Suprapubic skin (tissue), 4 donors: ENCODE measurements around the gene S100A10. TPM values are rescaled to one million over a fixed set of nuclear protein-coding genes. Genes with fewer than 3 reads are reported as not detected.
A peak's percentile ranks its signal among the peaks of the same experiment; 100 is the strongest.

Source experiments
- DNase-seq, 2 donors: peaks; one replicate each; pipeline ENCODE4 v3.0.0-alpha.2; 2019; ENCODE audit warnings: low spot score in 2 of 2
- H3K27ac ChIP-seq: fragments of 200-600 bp; sonication (generic); one replicate; pipeline ENCODE4 v1.5.1; 2019
- H3K27me3 ChIP-seq: fragments of 200-600 bp; sonication (generic); one replicate; pipeline ENCODE4 v1.5.1; 2019
- H3K36me3 ChIP-seq: fragments of 200-600 bp; sonication (generic); one replicate; pipeline ENCODE4 v1.5.1; 2019
- H3K4me1 ChIP-seq: fragments of 200-600 bp; sonication (generic); one replicate; pipeline ENCODE4 v1.5.1; 2019
- H3K4me3 ChIP-seq: fragments of 200-600 bp; sonication (generic); one replicate; pipeline ENCODE4 v1.5.1; 2019; ENCODE audit warnings: mild to moderate bottlenecking
- H3K9me3 ChIP-seq: fragments of 200-600 bp; sonication (generic); one replicate; pipeline ENCODE4 v1.5.1; 2019
- EP300 ChIP-seq: sonication (generic); formaldehyde crosslinking; IDR thresholded peaks from one replicate; pipeline ENCODE4 v1.6.1; 2017; ENCODE audit warnings: antibody characterized with exemption
- POLR2A ChIP-seq, 2 donors: fragments of 450-650 bp; IDR thresholded peaks; one replicate each; pipeline ENCODE4 v1.6.1; 2017; ENCODE audit warnings: antibody characterized with exemption in 2 of 2, mild to moderate bottlenecking in 2 of 2, moderate library complexity in 2 of 2
- POLR2AphosphoS5 ChIP-seq, 3 donors: sonication (generic); formaldehyde crosslinking; IDR thresholded peaks; one replicate each; pipeline ENCODE4 v1.6.1; 2017; ENCODE audit warnings: antibody characterized with exemption in 3 of 3
- WGBS: methylation state at CpG from one replicate; pipeline ENCODE4 v1.1.5; 2018; 5-methylcytosine and 5-hydroxymethylcytosine counted together
- total RNA-seq, 4 donors: library from RNA; depleted of rRNA; stranded (reverse); fragments of >200 nt; gene quantifications; one replicate each; pipeline ENCODE4 v1.1.0, GENCODE V29; 2016
- TF ChIP-seq, protein P1 (sequence below), 2 donors: fragments of 200-600 bp in 1 of 2; fragments of 450-650 bp in 1 of 2; sonication (generic) in 1 of 2; IDR thresholded peaks; one replicate each; pipeline ENCODE4 v1.5.1; 2016 to 2019; ENCODE audit warnings: antibody characterized with exemption in 2 of 2, mild to moderate bottlenecking in 1 of 2, moderate library complexity in 1 of 2

Gene S100A10
- total RNA-seq, 4 donors from 2014 or later = 109 to 247 (median 171) TPM

DNA sequence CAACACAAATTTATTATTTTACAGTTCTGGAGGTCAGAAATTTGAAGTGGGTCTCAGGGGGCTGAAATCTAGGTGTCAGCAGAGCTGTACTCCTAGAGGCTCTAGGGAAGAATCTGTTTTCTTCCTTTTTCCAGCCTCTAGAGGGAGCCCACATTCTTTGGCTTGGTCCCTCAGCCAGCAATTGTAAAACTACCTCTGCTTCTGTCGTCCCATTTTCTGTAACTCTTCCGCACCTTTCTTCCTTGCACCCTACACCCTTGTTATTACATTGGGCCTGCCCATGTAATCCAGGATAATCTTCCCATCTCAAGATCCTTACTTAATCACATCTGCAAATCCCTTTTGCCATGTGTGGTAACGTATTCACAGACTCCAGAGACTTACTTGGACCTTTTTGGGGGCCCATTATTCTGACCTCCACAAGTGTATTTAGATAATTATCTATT, 59.6 kb downstream of the S100A10 start:
- TF ChIP-seq, protein P1, sequence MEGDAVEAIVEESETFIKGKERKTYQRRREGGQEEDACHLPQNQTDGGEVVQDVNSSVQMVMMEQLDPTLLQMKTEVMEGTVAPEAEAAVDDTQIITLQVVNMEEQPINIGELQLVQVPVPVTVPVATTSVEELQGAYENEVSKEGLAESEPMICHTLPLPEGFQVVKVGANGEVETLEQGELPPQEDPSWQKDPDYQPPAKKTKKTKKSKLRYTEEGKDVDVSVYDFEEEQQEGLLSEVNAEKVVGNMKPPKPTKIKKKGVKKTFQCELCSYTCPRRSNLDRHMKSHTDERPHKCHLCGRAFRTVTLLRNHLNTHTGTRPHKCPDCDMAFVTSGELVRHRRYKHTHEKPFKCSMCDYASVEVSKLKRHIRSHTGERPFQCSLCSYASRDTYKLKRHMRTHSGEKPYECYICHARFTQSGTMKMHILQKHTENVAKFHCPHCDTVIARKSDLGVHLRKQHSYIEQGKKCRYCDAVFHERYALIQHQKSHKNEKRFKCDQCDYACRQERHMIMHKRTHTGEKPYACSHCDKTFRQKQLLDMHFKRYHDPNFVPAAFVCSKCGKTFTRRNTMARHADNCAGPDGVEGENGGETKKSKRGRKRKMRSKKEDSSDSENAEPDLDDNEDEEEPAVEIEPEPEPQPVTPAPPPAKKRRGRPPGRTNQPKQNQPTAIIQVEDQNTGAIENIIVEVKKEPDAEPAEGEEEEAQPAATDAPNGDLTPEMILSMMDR (IDR thresholded peaks at IDR 0.05) = peak; percentile 72 to 75
- TF ChIP-seq POLR2A (IDR thresholded peaks at IDR 0.05) (no peak), POLR2AphosphoS5 (IDR thresholded peaks at IDR 0.05) (no peak), EP300 (no peak)
- Histone ChIP-seq H3K9me3 (no peaks in the 10 kb centered on the region), H3K4me1 (peaks cover 4% of the 10 kb centered on the region), H3K36me3 (no peaks in the 10 kb centered on the region), H3K27me3 (no peaks in the 10 kb centered on the region), H3K4me3 (no peak overlapping the region), H3K27ac (no peak overlapping the region)
- WGBS = 30% methylated on average over 3 of the region's 3 CpGs
- DNase-seq = no peak

Other genes starting within 250 kb of the S100A10 start
- 10 to 100 TPM; 52.8 to 77.5 (median 59.4) TPM for gene MRPL9, start 230.4 kb downstream of the S100A10 start, total RNA-seq
- 1 to 10 TPM; 1.2 to 4.1 (median 3.1) TPM for gene TDRKH, start 203.4 kb downstream of the S100A10 start, total RNA-seq
- 1 to 10 TPM in 1 of 4 donors, under 1 TPM in 3; 0.38 to 2.7 (median 0.81) TPM for gene LINGO4, start 188.4 kb downstream of the S100A10 start, total RNA-seq
- gene RORC, start 162.1 kb downstream of the S100A10 start, total RNA-seq = 10 to 100 TPM; 29.0 to 73.8 (median 43.0) TPM
- 1 to 10 TPM in 3 of 4 donors, under 1 TPM in 1; 0.68 to 7.3 (median 2.1) TPM for gene C2CD4D, start 154.0 kb downstream of the S100A10 start, total RNA-seq
- 10 to 100 TPM; 29.1 to 89.7 (median 64.3) TPM for gene THEM5, start 140.1 kb downstream of the S100A10 start, total RNA-seq
- 10 to 100 TPM in 1 of 4 donors, 1 to 10 TPM in 3; 6.7 to 31.5 (median 8.9) TPM for gene THEM4, start 84.3 kb downstream of the S100A10 start, total RNA-seq
- gene S100A11, start 43.1 kb upstream of the S100A10 start, total RNA-seq = 100 to 1,000 TPM; 431 to 722 (median 606) TPM
- gene TCHHL1, start 95.2 kb upstream of the S100A10 start, total RNA-seq = 1 to 10 TPM in 3 of 4 donors, not detected in 1; 1.7 to 4.4 (median 3.3) TPM
- gene TCHH, start 121.6 kb upstream of the S100A10 start, total RNA-seq = 10 to 100 TPM in 3 of 4 donors, 1 to 10 TPM in 1; 7.0 to 71.9 (median 37.2) TPM
- 10 to 100 TPM in 3 of 4 donors, 1 to 10 TPM in 1; 9.0 to 40.3 (median 18.2) TPM for gene RPTN, start 165.4 kb upstream of the S100A10 start, total RNA-seq
- not detected for gene HRNR, start 230.3 kb upstream of the S100A10 start, total RNA-seq